HG02759 (cell line): Measurements from ENCODE around the gene PYDC1.
"Not testable (repeated sequence)": the region's sequence is repeated elsewhere in the genome, so short reads cannot be mapped to it uniquely, and the experiment has no call there.

Experiments used
- ATAC-seq: cut with Tn5 transposase; IDR thresholded peaks from one replicate; pipeline ENCODE4 v1.9.1; 2021; ENCODE audit warnings: mild to moderate bottlenecking, moderate library complexity; ENCODE audit not compliant: unreplicated experiment

PYDC1 gene

DNA sequence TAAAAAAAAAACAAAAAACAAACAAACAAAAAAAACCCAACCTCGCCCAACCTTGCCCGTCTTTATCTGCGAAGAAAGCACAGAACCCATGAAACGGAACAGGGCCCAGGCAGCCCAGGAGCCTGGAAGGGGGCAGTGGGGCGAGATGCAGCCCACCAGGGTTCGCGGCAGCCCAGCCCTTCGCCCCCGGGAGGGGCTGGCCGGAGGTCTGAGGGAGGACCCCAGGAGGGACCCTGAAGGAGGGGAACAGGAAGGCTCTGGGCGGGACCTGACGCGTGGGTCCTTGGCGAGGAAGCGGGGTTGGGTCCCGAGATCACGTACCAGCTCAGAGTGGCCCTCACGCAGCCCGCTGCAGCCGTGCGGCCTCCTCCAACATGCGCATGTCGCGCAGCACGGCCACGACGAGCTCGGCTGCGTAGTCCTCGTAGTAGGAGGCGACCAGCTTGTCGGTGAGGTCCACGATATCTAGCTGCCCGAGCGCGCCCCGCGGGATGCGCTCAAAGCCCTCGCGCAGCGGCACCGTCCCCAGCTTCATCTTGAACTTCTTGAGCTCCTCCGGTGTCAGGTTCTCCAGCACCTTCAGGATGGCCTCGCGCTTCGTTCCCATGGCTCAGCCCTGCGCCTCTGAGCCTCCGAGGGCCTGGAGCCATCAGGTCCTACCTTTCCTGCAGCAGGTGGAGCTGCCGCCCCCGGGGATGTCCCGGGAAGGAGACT lies at the start of gene PYDC1:
Gene PYDC1 (minus strand): TSS at position 714 of the 714 bp plus-strand sequence. CDS start 107 bp downstream, at position 607.
- no peak for ATAC-seq

DNA sequence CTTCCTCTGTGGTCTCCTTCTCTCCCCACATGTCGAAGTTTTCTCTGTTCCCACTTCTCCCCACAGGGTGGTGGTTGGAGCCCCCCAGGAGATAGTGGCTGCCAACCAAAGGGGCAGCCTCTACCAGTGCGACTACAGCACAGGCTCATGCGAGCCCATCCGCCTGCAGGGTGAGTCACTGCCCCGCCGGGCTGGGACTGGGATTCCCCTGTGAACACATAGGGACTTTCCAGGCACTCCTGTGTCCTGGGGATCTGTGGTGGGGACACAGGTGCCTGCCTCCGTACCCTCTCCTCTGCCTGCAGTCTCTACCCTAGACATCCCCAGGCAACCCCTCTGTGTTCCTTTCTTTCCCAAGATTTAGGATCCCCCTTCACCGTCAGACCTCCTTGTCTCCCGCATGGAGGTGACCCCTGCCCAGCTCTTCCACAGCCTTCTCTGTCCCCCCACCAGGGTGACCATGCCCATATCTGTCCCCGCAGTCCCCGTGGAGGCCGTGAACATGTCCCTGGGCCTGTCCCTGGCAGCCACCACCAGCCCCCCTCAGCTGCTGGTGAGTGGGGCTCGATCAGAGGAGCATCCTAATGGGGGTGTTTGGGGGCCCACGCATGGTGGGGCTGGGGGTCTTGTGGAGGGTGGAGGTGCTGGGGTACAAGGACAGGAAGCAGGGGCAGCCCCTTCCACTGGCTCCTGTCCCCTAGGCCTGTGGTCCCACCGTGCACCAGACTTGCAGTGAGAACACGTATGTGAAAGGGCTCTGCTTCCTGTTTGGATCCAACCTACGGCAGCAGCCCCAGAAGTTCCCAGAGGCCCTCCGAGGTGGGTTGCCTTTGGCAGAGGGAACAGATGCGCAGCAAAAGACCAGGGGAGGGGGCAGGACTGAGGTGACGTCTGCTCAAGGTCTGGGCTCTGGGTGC lies 48.7 kb upstream of the PYDC1 start:
- ATAC-seq, result peak; percentile 96

DNA sequence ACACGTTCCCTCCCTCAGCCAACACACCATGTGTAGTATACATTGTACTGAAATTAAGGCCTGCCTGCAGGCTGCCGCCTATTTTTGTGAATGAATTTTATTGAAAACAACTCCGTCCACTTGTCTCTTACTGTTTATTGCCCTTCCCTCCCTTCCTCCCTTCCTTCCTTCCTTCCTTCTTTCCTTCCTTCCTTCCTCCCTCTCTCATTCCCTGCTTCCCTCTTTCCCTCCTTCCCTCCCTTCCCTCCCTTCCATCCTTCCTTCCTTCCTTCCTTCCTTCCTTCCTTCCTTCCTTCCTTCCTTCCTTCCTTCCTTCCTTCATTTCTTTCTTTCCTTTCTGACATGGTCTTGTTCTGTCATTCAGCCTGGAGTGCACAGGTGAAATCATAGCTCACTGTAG lies 45.1 kb upstream of the PYDC1 start:
- ATAC-seq, result no peak

DNA sequence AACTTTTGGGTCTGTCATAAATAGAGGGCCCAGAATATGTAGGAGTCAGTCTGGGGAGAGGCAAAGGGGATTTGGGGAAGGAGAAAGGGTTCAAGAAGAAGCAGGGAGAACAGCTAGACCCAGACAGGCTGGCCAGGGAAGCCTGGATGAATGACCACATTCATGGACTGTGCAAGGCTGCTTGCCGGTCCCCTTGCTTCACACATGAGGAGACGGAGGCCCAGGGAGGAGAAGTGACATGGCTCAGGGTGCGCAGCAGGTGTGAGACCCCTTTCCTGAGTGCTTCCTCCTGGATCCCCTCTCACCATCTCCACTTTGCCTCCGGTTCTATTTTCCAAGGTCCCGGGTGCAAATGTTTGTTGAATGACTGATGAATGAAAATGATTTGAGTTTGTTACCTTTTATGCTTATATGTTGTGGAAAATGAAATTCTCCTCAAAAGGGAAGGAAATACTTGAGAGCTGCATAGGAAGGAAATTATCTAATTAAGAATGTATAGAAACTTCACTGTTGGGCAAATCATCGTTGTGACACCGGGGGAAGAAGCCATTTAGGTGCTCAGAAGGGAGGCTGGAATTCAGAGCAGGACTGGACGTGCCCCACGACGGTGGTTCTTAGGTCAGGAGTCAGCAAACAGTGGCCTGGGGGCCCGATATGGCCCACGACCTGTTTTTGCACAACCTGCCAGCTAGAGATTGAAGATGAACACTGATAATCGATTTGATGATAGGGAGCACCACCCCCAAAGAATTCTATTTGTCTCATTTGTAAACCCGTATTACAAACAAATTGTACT lies 43.4 kb upstream of the PYDC1 start:
- ATAC-seq, result no peak

DNA sequence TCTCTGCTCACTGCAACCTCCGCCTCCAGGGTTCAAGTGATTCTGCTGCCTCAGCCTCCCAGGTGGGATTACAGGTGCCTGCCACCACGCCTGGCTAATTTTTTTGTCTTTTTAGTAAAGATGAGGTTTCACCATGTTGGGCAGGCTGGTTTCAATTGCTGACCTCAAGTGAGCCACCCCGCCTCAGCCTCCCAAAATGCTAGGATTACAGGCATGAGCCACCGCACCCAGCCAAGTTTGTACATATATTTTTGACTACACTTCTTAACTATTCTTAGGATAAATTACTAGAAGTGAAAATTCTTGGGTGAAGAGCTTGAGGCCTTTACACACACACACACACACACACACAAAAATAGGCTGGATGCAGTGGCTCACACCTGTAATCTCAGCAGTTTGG lies 41.4 kb upstream of the PYDC1 start:
- no peak for ATAC-seq

DNA sequence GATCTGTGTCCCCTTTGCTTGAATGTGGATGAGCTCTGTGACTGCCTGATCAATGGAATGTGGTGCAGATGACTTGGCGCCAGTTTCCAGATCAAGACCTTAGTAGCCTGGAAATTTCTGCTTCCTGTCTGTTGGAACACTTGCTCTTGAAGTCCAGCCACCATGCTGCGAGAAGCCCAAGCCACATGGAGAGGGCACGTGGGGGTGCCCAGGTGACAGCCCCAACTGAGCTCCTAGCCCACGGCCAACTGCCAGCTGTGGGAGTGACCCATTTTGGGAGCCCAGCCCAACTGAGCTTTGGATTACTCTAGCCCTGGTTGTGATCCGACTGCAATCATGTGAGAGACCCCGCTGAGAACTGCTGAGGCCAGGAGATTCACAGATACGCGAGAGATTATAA lies 39.5 kb upstream of the PYDC1 start:
- no peak for ATAC-seq

DNA sequence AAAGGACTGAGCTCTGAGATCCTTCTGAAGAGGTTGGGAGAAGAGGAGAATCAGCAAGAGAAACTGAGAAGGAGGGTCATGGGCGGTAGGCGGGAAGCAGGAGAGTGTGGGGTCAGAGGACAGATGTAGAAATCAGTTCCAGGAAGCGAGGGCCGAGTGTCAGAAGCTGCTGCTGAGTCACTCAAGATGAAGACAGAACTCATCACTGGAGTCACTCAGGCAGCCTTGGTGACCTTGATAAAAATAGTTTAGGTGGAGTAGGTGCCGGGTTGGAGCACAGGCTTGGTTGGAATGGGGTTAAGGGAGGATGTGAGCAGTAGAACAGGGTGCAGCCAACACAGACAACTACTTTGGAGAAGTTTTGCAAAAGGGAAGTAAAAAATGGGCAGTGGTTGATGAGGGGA lies 36.7 kb upstream of the PYDC1 start:
- no peak for ATAC-seq

DNA sequence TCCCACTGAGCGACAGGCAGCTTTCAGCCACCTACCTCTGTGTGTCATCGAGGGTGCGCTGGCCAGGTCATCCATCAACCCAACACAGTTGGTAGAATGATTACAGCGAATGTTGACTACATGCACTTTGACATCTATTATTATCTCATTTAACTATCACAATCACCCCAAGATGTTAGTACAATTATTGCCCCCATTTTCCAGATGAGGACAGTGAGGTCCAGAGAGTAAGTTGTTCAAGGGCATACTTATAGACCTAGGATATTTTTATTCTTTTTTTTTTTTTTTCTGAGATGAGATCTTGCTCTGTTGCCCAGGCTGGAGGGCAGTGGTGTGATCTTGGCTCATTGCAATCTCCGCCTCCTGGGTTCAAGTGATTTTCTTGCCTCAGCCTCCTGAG lies 34.5 kb upstream of the PYDC1 start:
- ATAC-seq, result no peak

DNA sequence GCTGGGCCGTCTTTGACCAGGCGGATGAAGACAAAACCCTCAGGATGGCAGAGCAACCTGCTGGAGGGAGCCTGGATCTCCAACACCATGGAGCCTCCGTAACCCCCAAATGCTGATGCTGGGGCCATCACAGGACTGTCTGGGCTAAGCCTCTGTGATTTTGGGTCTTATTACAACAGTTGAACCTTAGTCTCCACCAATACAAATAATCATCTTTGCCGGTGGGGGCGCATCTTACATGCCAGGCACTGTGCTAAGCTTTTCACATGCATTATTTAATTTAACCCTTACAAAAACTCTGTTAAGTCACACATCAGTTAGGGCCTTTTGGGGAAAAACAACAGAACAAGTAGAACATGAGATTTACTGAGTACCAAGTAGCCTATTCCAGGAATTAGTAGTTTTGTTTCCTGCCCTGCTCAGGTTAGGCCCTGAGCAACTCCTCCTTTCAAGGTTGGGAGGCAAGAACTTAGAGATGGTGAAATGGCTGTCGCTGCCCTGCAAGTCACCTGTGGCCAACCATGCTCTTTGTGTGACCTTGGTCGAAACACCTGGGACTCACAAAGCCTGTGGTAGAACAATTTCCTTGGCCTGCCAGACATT lies 33.9 kb upstream of the PYDC1 start:
- no peak for ATAC-seq

DNA sequence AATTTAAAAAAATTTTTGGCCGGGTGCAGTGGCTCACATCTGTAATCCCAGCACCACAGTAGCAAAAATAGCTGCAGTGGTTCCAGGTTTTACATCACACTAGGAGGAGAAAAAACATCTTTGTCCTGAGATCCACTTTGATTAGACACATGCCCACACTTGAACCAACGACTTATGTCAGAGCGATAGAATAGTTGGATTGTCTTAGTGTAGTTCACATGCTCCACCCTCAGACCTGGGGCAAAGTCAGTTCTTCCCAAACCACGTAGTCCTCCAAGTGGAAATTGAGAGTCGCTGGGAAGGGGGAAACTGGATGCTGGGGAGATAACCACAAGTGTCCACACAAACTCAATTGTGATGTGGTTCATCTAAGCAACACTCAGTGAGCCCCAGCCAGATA lies 31.4 kb upstream of the PYDC1 start:
- no peak for ATAC-seq

DNA sequence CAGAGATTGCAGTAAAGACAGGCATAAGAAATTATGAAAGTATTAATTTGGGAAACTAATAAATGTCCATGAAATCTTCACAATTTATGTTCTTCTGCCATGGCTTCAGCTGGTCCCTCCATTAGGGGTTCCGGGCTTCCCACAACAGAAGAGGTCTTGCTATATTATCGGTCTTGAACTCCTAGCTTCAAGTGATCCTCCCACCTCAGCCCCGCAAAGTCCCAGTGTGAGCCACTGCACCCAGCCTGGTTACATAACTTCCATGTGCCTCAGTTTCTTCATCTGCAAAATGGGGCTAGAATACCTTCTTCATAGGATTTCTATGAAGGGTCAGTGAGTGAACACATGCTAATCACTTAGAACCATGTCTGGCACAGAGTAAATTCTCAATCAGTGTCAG lies 29.4 kb upstream of the PYDC1 start:
- no peak for ATAC-seq

DNA sequence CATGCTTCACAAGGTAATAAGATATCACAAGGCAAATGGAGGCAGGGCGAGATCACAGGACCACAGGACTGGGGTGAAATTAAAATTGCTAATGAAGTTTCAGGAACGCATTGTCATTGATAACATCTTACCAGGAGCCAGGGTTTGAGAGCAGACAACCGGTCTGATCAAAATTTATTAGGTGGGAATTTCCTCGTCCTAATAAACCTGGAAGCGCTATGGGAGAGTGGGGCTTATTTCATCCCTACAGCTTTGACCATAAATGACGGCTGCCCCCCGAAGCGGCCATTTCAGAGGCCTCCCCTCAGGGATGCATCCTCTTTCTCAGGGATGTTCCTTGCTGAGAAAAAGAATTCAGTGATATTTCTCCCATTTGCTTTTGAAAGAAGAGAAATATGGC lies 28.7 kb upstream of the PYDC1 start:
- not testable (repeated sequence) for ATAC-seq

DNA sequence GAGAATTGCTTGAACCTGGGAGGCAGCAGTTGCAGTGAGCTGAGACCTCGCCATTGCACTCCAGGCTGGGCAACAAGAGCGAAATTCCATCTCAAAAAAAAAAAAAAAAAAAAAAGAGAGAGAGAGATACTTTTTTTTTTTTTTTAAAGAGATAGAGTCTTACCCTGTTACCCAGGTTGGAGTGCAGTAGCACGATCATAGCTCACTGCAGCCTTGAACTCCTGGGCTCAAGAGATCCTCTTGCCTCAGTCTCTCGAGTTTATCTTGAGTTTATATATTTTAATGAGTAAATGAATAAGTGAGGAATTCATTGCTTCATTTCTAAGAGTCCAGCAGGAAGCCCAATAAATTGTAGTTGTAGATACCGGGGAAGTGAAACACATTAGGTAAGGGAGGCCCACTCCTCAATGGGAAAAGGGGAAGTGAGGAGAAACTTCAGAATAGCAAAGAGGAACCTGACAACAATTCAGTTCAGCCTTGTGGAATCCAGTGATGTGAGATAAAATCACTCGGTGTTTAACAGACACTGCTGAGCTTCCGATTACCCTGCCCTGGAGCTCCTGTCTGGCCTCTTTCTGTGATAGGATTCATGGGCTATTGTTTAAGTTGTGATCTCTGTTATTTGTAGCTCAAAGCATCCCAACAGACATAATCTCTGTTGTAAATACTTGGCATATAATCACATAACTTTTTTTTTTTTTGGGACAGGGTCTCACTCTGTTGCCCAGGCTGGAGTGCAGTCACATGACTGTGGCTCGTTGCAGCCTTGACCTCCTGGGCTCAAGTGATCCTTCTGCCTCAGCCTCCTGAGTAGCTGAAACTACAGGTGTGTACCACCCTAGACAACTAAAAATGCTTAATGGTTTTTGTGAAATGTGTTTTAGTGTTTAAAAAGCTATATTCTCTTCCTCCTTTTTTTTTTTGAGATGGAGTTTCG lies 27.1 kb upstream of the PYDC1 start:
- no peak for ATAC-seq

DNA sequence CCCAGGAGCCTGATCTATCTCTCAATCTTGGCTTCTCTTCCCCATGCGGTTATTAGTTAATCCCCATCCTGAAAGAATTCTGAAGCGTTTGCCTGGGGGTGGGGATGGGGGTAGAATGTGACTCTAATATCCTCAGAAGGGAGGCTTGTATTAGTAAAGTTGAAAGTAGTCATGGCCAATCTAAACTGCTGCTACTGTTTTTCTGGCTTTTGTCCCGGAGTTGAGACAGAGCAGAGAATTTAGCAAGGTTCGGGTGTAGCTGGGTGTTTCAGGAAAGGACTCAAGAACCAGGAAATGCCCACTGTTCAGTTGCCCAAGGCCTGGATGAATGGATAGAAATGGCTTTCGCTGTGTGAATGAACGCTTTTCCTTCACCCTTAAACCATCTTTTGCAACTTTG lies 25.3 kb upstream of the PYDC1 start:
- no peak for ATAC-seq

DNA sequence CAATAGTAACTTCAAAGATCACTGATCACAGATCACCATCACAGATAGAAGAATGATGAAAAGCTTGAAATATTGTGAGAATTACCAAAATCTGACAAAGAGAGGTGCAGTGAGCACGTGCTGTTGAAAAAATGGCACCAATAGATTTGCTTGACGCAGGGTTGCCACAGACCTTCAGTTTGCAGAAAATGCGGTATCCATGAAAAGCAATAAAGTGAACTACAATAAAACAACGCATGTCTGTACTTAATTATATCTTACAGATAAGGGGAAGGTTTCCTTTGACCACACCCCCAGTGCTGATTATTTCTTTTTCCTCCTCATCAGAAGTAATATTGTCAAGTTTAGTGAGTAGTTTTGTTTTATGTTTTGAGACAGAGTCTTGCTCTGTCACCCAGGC lies 21.1 kb upstream of the PYDC1 start:
- no peak for ATAC-seq

DNA sequence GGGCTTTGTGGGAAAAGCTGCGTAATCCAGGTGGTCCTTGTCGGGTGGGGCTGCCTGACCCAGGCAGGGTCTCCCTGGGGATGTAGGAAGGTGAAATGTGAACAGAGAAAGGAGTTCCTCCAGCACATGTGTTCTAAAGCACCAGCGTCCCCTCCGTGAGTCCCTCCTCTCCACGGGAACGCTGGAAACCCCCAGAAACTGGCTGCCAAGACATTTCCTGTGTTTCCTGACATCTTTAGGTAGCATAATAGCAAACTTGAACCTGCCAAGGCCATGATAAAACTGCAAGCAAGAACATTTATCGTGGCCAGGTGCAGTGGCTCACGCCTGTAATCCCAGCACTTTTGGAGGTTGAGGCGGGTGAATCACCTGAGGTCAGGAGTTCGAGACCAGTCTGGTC lies 12.6 kb upstream of the PYDC1 start:
- no peak for ATAC-seq

DNA sequence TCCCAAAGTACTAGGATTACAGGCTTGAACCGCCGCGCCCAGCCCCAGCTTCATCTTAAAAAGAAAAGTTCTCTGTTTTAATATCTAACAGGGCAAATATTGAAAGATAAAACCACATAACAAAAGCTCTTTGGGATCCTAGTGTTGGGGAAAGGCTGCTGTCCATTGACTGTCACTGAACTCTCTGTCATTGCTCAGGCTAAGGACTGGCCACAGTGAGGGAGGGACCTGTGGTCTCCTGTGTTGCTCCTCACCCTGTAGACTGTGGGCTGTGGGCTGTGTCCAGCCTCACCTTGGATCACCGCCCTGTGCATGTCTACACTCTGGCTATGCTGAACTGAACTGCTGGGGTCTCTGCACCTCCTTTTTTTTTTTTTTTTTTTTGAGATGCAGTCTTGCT lies 11.3 kb upstream of the PYDC1 start:
- ATAC-seq, result no peak

DNA sequence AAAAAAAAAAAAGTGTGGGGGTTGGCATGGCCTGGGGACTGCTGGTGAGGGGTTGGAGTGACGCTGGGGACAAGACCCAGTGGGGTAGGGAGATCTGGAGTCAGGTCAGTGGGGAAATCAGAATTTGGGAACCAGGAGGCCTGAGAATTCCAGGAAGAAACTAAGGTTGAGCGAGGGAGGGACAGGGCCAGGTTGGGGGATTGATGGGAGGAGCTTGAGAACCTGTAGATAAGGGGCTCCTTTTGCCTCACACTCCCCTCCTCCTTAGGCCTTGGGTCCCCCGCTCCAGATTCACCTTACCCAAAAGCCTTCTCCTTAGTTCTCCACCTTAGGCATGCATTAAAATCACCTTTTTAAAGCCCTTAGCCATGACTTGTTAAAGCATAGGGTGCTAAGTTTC lies 8.3 kb upstream of the PYDC1 start:
- no peak for ATAC-seq

DNA sequence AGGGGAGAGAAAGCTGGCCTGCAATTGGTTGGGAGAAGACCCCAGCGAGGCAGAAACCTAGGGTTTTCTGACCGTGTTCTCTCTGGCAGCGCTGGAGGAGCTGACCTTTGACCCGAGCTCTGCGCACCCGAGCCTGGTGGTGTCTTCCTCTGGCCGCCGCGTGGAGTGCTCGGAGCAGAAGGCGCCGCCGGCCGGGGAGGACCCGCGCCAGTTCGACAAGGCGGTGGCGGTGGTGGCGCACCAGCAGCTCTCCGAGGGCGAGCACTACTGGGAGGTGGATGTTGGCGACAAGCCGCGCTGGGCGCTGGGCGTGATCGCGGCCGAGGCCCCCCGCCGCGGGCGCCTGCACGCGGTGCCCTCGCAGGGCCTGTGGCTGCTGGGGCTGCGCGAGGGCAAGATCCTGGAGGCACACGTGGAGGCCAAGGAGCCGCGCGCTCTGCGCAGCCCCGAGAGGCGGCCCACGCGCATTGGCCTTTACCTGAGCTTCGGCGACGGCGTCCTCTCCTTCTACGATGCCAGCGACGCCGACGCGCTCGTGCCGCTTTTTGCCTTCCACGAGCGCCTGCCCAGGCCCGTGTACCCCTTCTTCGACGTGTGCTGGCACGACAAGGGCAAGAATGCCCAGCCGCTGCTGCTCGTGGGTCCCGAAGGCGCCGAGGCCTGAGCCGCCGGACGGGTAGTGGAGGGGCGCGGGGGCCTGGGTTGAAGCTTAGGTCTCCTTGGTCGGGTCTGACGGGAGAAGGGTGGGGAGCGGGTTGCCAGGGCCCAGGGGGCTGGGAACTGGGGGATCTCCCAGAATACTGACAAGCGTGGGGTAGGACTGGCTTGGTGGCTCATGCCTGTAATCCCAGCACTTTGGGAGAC lies 7.4 kb upstream of the PYDC1 start:
- ATAC-seq, result no peak
